Measurements from ENCODE around the gene VWA3B. TPM values are rescaled to one million over a fixed set of nuclear protein-coding genes. Genes with fewer than 3 reads are reported as not detected.

VWA3B gene
- total and polyA plus RNA-seq, 2 of the 4 experiments (the other 2 are of a cell fraction) = not detected

GRCh38 chr2:98356729-98357128, 269.8 kb downstream of the VWA3B start:
- no TSS peak for BruUV-seq (replicated peaks)
- no peak overlapping the region for H3K27ac ChIP-seq (ENCODE audit: insufficient read depth, low read length)

More at GRCh38 chr2:98356729-98357128, 269.8 kb downstream of the VWA3B start:
- Histone ChIP-seq H2BK120ac (ENCODE audit: low read depth, low read length) (no peak overlapping the region), H2BK20ac (ENCODE audit: low read depth, low read length) (no peak overlapping the region), H3K9me3 (ENCODE audit: control insufficient read depth, insufficient read depth, low read length) (no peaks in the 10 kb centered on the region), H2AK5ac (ENCODE audit: low read depth, low read length) (no peak overlapping the region), H3K9ac (ENCODE audit: low read depth, low read length) (no peak overlapping the region), H2BK15ac (ENCODE audit: low read depth, low read length) (no peak overlapping the region), H2AFZ (replicated peaks; ENCODE audit: low read length, poor library complexity) (no peak overlapping the region), H4K91ac (ENCODE audit: insufficient read depth, low read depth, low read length) (no peak overlapping the region), H3K18ac (ENCODE audit: low read depth, low read length) (no peak overlapping the region), H3K56ac (ENCODE audit: extremely low read depth, insufficient read depth, low read length) (no peak overlapping the region), H3K36me3 (ENCODE audit: control insufficient read depth, insufficient read depth, low read length) (no peaks in the 10 kb centered on the region), H2AK9ac (replicated peaks; ENCODE audit: low read depth, low read length, poor library complexity) (no peak overlapping the region), H3K14ac (replicated peaks; ENCODE audit: low read depth, low read length) (no peak overlapping the region), H4K20me1 (ENCODE audit: insufficient read depth, low read length) (no peaks in the 10 kb centered on the region; the same call in 1 of the 2 replicates), H3K4me1 (ENCODE audit: control insufficient read depth, insufficient read depth, low read length) (no peaks in the 10 kb centered on the region), H4K8ac (ENCODE audit: low read depth in 2 of 2, low read length in 2 of 2) (no peak overlapping the region), H3K23ac (ENCODE audit: low read depth, low read length) (no peak overlapping the region), H4K5ac (ENCODE audit: low read depth, low read length) (no peak overlapping the region), H3K27me3 (ENCODE audit: control insufficient read depth, insufficient read depth, low read length) (peaks cover 3% of the 10 kb centered on the region), H3K9me1 (ENCODE audit: insufficient read depth, low read length) (no peaks in the 10 kb centered on the region), H3K4ac (ENCODE audit: low read depth, low read length) (no peak overlapping the region), H2BK5ac (ENCODE audit: low read depth, low read length, poor library complexity, severe bottlenecking) (no peak overlapping the region), H3K4me2 (ENCODE audit: low read depth, low read length) (no peak overlapping the region), H3K4me3 (ENCODE audit: insufficient read depth, low read depth, low read length) (no peak overlapping the region), H3K79me1 (ENCODE audit: low read depth in 1 of 2, low read length in 2 of 2) (no peaks in the 10 kb centered on the region)
- no CpG with 5 or more reads among the region's 7 CpGs for WGBS, 2 experiments (ENCODE audit: extremely low coverage in 2 of 2, insufficient read length in 1 of 2)
- intact Hi-C loops (cut with micrococcal nuclease) = no loop called here
- DNase-seq (no peak), ATAC-seq (ENCODE audit: low read depth) (no peak)
- TF ChIP-seq CEBPB (IDR thresholded peaks at IDR 0.05; ENCODE audit: low read depth, low read length) (no peak), MAZ (IDR thresholded peaks at IDR 0.05; ENCODE audit: borderline replicate concordance, low read depth, low read length) (no peak), CTCF (conservative IDR thresholded peaks at IDR 0.05; ENCODE audit: low read depth, low read length) (no peak), RFX5 (IDR thresholded peaks at IDR 0.05; ENCODE audit: low read depth, low read length) (no peak), SMC3 (IDR thresholded peaks at IDR 0.05; ENCODE audit: low read depth, low read length) (no peak), BHLHE40 (IDR thresholded peaks at IDR 0.05; ENCODE audit: low read depth, low read length) (no peak), USF2 (IDR thresholded peaks at IDR 0.05; ENCODE audit: low read depth, low read length) (no peak), RCOR1 (IDR thresholded peaks at IDR 0.05; ENCODE audit: insufficient replicate concordance, low read length) (no peak), RAD21 (IDR thresholded peaks at IDR 0.05; ENCODE audit: low read length) (no peak), MAFK (IDR thresholded peaks at IDR 0.05; ENCODE audit: low read depth, low read length) (no peak), NFE2L2 (IDR thresholded peaks at IDR 0.05; ENCODE audit: low read depth, low read length) (no peak), CHD1 (IDR thresholded peaks at IDR 0.05; ENCODE audit: low read depth, low read length) (no peak), FOS (IDR thresholded peaks at IDR 0.05; ENCODE audit: low read depth, low read length) (no peak), MXI1 (IDR thresholded peaks at IDR 0.05; ENCODE audit: borderline replicate concordance, low read depth, low read length) (no peak), ELK1 (IDR thresholded peaks at IDR 0.05; ENCODE audit: borderline replicate concordance, low read depth, low read length) (no peak), POLR2A (IDR thresholded peaks at IDR 0.05; ENCODE audit: low read depth, low read length) (no peak)
- in situ Hi-C loops (cut with MboI; ENCODE audit: low sequenced_read_pairs) = no loop called here
- ChIA-PET CTCF (no interaction called here), POLR2A (ENCODE audit: unreplicated experiment) (no interaction called here)
- dilution Hi-C loops (cut with HindIII; ENCODE audit: low sequenced_read_pairs, unreplicated experiment) = no loop called here

Data from IMR-90 (cell line).